ENCODE data around the gene PTX4. TPM values are rescaled to one million over a fixed set of nuclear protein-coding genes. Genes with fewer than 3 reads are reported as not detected.

The PTX4 gene
- total RNA-seq, 1 experiment from 2014 or later, result not detected

DNA sequence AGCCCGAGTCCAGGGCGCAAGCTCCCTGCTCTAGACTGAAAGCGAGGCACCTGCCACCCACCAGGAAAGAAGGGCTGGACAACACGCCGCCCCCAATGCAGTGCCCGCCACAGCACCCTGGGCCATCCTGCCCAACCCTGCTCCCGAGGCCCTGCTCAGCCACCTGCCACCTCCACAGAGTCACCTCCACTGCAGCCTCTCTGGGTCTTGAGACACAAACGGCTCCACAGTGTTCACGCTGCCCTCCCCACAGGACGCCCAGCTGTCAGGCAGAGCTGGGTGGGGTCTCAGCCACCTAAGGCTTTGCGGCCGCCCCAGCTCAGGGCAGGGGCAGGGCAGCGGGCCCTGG is 23.2 kb downstream of the PTX4 start:
- no peak overlapping the region for H3K27ac Mint-ChIP-seq (ENCODE audit: unreplicated experiment)
- no peaks in the 10 kb centered on the region for H3K27me3 ChIP-seq (replicated peaks; ENCODE audit: control insufficient read depth, insufficient read depth, low read length)
- CTCF ChIA-PET, result interaction anchor here (0.7 kb wide), 1 partner anchor 14 kb away, joined by 3 read pairs; no protein-coding TSS in a partner anchor
- H3K9me3 ChIP-seq, result no peaks in the 10 kb centered on the region
- H3K27me3 Mint-ChIP-seq (ENCODE audit: insufficient read depth, unreplicated experiment), result no peaks in the 10 kb centered on the region
- intact Hi-C loops (cut with micrococcal nuclease; ENCODE audit: unreplicated experiment), result no loop called here
- no peaks in the 10 kb centered on the region for H3K4me1 Mint-ChIP-seq (ENCODE audit: low read depth, unreplicated experiment)
- TF ChIP-seq, protein P1, sequence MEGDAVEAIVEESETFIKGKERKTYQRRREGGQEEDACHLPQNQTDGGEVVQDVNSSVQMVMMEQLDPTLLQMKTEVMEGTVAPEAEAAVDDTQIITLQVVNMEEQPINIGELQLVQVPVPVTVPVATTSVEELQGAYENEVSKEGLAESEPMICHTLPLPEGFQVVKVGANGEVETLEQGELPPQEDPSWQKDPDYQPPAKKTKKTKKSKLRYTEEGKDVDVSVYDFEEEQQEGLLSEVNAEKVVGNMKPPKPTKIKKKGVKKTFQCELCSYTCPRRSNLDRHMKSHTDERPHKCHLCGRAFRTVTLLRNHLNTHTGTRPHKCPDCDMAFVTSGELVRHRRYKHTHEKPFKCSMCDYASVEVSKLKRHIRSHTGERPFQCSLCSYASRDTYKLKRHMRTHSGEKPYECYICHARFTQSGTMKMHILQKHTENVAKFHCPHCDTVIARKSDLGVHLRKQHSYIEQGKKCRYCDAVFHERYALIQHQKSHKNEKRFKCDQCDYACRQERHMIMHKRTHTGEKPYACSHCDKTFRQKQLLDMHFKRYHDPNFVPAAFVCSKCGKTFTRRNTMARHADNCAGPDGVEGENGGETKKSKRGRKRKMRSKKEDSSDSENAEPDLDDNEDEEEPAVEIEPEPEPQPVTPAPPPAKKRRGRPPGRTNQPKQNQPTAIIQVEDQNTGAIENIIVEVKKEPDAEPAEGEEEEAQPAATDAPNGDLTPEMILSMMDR (IDR thresholded peaks at IDR 0.05; ENCODE audit: insufficient read depth in 1 of 2, low read depth in 1 of 2, low read length in 1 of 2, severe bottlenecking in 1 of 2, unreplicated experiment in 1 of 2), result no peak
- H3K4me3 ChIP-seq (ENCODE audit: low read depth, low read length), result no peak overlapping the region
- DNase-seq, result no peak
- no peaks in the 10 kb centered on the region; the same call in 1 of the 2 replicates for H3K36me3 ChIP-seq (ENCODE audit: control insufficient read depth, insufficient read depth, low read length)
- BruUV-seq (replicated peaks), result no TSS peak
- no peaks in the 10 kb centered on the region for H3K4me1 ChIP-seq
- H3K36me3 Mint-ChIP-seq (ENCODE audit: insufficient read depth, unreplicated experiment), result peaks cover 11% of the 10 kb centered on the region
- POLR2A ChIA-PET, result no interaction called here
- no peak overlapping the region for H3K4me3 Mint-ChIP-seq (ENCODE audit: unreplicated experiment)
- H3K9me3 Mint-ChIP-seq (ENCODE audit: unreplicated experiment), result no peaks in the 10 kb centered on the region

DNA sequence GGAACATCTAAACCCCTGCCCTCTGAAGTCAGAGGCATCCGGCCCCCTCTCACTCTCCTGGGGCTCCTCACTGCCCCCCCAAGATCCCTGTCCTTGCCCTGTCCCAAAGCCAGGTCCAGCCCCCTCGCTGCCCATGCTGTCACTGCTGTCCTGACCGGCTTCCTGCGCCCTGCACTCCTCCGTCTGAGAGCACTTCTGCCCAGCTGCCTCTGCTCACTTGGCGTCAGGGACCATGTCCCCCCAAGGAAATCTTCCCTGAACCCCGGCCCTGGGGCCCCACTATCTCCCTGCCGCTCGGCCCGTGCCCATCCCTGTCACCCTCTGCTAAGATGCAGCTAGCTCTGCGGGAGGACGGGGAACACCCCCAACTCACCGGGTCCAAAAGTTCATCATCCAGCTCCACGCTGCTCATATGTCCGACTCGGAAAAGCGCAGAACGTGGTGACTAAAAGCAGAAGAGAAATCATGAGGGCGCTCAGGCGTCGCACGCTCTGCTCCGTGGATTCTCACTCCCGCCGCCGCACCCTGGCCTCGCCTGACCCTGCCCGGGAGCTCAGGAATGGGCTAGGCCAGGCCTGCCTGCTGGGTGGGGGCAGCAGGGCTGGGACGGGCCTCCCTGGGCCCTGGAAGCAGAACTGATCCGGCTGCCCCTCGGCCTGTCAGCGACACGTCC is 23.7 kb downstream of the PTX4 start:
- POLR2A ChIA-PET, result no interaction called here
- Histone ChIP-seq H3K36me3 (ENCODE audit: control insufficient read depth, insufficient read depth, low read length) (no peaks in the 10 kb centered on the region), H3K4me1 (no peaks in the 10 kb centered on the region), H3K4me3 (ENCODE audit: low read depth, low read length) (no peak overlapping the region), H3K27me3 (replicated peaks; ENCODE audit: control insufficient read depth, insufficient read depth, low read length) (no peaks in the 10 kb centered on the region), H3K9me3 (no peaks in the 10 kb centered on the region)
- intact Hi-C loops (cut with micrococcal nuclease; ENCODE audit: unreplicated experiment), result no loop called here
- Mint-ChIP-seq H3K4me1 (ENCODE audit: low read depth, unreplicated experiment) (no peaks in the 10 kb centered on the region), H3K27me3 (ENCODE audit: insufficient read depth, unreplicated experiment) (no peaks in the 10 kb centered on the region), H3K4me3 (ENCODE audit: unreplicated experiment) (no peak overlapping the region), H3K9me3 (ENCODE audit: unreplicated experiment) (no peaks in the 10 kb centered on the region), H3K27ac (ENCODE audit: unreplicated experiment) (no peak overlapping the region), H3K36me3 (ENCODE audit: insufficient read depth, unreplicated experiment) (peaks cover 14% of the 10 kb centered on the region)
- BruUV-seq (replicated peaks), result no TSS peak
- CTCF ChIA-PET, result interaction anchor here (0.7 kb wide), 1 partner anchor 15 kb away, joined by 3 read pairs; no protein-coding TSS in a partner anchor
- TF ChIP-seq, protein P1 (IDR thresholded peaks at IDR 0.05; ENCODE audit: insufficient read depth in 1 of 2, low read depth in 1 of 2, low read length in 1 of 2, severe bottlenecking in 1 of 2, unreplicated experiment in 1 of 2), result no peak
- DNase-seq, result no peak

DNA sequence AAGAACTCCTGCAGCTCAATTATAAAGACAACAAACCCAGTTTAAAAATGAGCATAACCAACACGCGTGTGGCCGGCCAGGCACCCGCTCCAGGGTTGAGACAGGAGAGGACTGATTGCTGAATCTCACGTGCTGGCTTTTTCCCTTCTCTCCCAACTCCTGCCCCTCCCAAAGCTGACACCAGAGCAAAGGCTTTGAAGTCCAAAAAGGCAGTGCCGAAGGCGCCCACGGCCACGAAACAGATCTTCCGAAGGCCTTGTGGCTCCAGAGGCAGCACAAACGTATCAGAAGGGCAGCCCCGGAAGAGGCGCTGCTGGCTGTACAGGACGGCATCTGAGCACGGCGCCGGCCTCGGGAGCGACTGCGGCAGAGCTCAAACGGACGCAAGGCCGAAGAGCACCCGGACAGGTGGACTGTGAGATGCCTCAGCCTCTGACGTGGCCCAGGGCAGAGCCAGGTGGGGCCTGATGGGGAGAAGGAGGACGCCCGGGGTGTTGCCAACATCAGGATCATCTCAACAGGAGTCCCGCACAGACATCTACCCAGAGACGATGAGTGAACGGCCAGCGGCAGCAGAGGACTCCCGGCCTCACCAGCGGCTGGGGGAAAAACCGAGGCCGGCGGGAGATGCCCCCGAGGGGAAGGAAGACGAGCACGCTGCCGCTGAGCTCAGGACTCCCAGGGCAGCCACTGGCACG is 24.4 kb downstream of the PTX4 start:
- no peak for DNase-seq
- no peak overlapping the region for H3K4me3 Mint-ChIP-seq (ENCODE audit: unreplicated experiment)
- Histone ChIP-seq H3K9me3 (no peaks in the 10 kb centered on the region), H3K36me3 (ENCODE audit: control insufficient read depth, insufficient read depth, low read length) (no peaks in the 10 kb centered on the region), H3K27me3 (replicated peaks; ENCODE audit: control insufficient read depth, insufficient read depth, low read length) (no peaks in the 10 kb centered on the region), H3K4me1 (no peaks in the 10 kb centered on the region), H3K4me3 (ENCODE audit: low read depth, low read length) (no peak overlapping the region)
- ChIA-PET CTCF (no interaction called here), POLR2A (no interaction called here)
- H3K27me3 Mint-ChIP-seq (ENCODE audit: insufficient read depth, unreplicated experiment), result no peaks in the 10 kb centered on the region
- no peak overlapping the region for H3K27ac Mint-ChIP-seq (ENCODE audit: unreplicated experiment)
- BruUV-seq (replicated peaks), result no TSS peak
- H3K9me3 Mint-ChIP-seq (ENCODE audit: unreplicated experiment), result no peaks in the 10 kb centered on the region
- H3K4me1 Mint-ChIP-seq (ENCODE audit: low read depth, unreplicated experiment), result no peaks in the 10 kb centered on the region
- H3K36me3 Mint-ChIP-seq (ENCODE audit: insufficient read depth, unreplicated experiment), result peaks cover 14% of the 10 kb centered on the region
- TF ChIP-seq, protein P1 (IDR thresholded peaks at IDR 0.05; ENCODE audit: insufficient read depth in 1 of 2, low read depth in 1 of 2, low read length in 1 of 2, severe bottlenecking in 1 of 2, unreplicated experiment in 1 of 2), result no peak
- intact Hi-C loops (cut with micrococcal nuclease; ENCODE audit: unreplicated experiment), result no loop called here
